Transverse colon (tissue), 4 donors: ENCODE results near the gene ANO1.

ENCODE experiments used
- CTCF ChIP-seq, 5 experiments: fragments of 200-600 bp in 3 of 5; fragments of 450-650 bp in 2 of 5; sonication (generic) in 3 of 5; IDR thresholded peaks; 1 replicate in 2 of 5; 2 replicates in 3 of 5; pipeline ENCODE4 v1.5.1; 2016 to 2017; ENCODE audit warnings: antibody characterized with exemption in 5 of 5, inconsistent platforms in 3 of 5, mild to moderate bottlenecking in 2 of 5, moderate library complexity in 1 of 5
- EP300 ChIP-seq: sonication (generic); formaldehyde crosslinking; IDR thresholded peaks from one replicate; pipeline ENCODE4 v1.6.1; 2017; ENCODE audit warnings: antibody characterized with exemption, low read depth
- POLR2A ChIP-seq: fragments of 450-650 bp; IDR thresholded peaks from one replicate; pipeline ENCODE4 v1.6.1; 2016; ENCODE audit warnings: antibody characterized with exemption, mild to moderate bottlenecking, moderate library complexity
- POLR2AphosphoS5 ChIP-seq, 3 donors: sonication (generic); formaldehyde crosslinking; IDR thresholded peaks; one replicate each; pipeline ENCODE4 v1.6.1; 2016; ENCODE audit warnings: antibody characterized with exemption in 3 of 3

- TF ChIP-seq CTCF (IDR thresholded peaks at IDR 0.05) (no peak), POLR2AphosphoS5 (IDR thresholded peaks at IDR 0.05) (no peak), POLR2A (no peak), EP300 (no peak)
These were observed 63.5 kb downstream of the ANO1 start for GRCh38 chr11:70141486-70142220.
